ENCODE measurements around the gene CYP4F11. TPM values are rescaled to one million over a fixed set of nuclear protein-coding genes. Genes with fewer than 3 reads are reported as not detected.
"Not testable (repeated sequence)": the region's sequence is repeated elsewhere in the genome, so short reads cannot be mapped to it uniquely, and the experiment has no call there.

The CYP4F11 gene
- total RNA-seq, 1 donor from 2014 or later: not detected

DNA sequence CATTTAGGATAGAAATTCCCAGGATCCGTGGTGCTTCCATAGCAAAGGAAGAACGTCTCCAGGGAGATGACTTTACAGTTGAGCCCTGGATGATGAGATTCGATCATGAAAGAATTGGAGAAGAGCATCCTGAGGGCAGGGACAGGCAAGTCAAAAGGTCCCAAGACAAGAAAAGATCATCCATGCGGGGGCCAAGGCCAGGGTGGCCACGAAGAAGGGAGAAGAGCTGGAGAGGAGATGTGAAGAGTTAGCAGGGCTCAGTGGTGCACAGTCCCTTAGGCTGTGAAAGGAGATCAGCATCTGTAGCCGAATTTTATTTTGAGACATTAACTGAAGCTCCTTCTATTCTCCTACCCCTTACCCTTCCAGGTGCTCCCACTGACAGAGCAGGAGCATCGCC, 43.4 kb upstream of the CYP4F11 start:
- H4K20me1 ChIP-seq (ENCODE audit: insufficient read depth, low read length): no peaks in the 10 kb centered on the region
- FAIRE-seq (no peak), DNase-seq (ENCODE audit: low read depth) (no peak)
- no peak overlapping the region for H3K27ac ChIP-seq (ENCODE audit: low read depth, low read length)
- Mint-ChIP-seq H3K27me3 (ENCODE audit: low read depth, unreplicated experiment) (peaks cover 2% of the 10 kb centered on the region), H3K36me3 (ENCODE audit: low read depth, unreplicated experiment) (no peaks in the 10 kb centered on the region), H3K4me1 (ENCODE audit: low read depth, unreplicated experiment) (no peaks in the 10 kb centered on the region), H3K9me3 (ENCODE audit: unreplicated experiment) (peaks cover 8% of the 10 kb centered on the region), H3K4me3 (ENCODE audit: unreplicated experiment) (no peak overlapping the region), H3K27ac (ENCODE audit: unreplicated experiment) (no peak overlapping the region)
- no peaks in the 10 kb centered on the region for H3K27me3 ChIP-seq (ENCODE audit: insufficient read depth, low read length)
- no peaks in the 10 kb centered on the region for H3K4me1 ChIP-seq (ENCODE audit: insufficient read depth, low read length)
- no peak overlapping the region for H3K4me2 ChIP-seq (ENCODE audit: low read length)
- H3K4me3 ChIP-seq (ENCODE audit: insufficient read depth, low read depth, low read length): no peak overlapping the region
- H3K36me3 ChIP-seq (ENCODE audit: insufficient read depth, low read length): no peaks in the 10 kb centered on the region
- TF ChIP-seq, protein P1, sequence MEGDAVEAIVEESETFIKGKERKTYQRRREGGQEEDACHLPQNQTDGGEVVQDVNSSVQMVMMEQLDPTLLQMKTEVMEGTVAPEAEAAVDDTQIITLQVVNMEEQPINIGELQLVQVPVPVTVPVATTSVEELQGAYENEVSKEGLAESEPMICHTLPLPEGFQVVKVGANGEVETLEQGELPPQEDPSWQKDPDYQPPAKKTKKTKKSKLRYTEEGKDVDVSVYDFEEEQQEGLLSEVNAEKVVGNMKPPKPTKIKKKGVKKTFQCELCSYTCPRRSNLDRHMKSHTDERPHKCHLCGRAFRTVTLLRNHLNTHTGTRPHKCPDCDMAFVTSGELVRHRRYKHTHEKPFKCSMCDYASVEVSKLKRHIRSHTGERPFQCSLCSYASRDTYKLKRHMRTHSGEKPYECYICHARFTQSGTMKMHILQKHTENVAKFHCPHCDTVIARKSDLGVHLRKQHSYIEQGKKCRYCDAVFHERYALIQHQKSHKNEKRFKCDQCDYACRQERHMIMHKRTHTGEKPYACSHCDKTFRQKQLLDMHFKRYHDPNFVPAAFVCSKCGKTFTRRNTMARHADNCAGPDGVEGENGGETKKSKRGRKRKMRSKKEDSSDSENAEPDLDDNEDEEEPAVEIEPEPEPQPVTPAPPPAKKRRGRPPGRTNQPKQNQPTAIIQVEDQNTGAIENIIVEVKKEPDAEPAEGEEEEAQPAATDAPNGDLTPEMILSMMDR (IDR thresholded peaks at IDR 0.05; ENCODE audit: insufficient read depth, low read depth, low read length): no peak
- no peak for TF ChIP-seq EZH2 (IDR thresholded peaks at IDR 0.05; ENCODE audit: insufficient read depth, low read length)
- H3K9me3 ChIP-seq (ENCODE audit: insufficient read depth, low read depth, low read length): peaks cover 5% of the 10 kb centered on the region
- no peak overlapping the region for H2AFZ ChIP-seq (ENCODE audit: low read depth, low read length)
- H3K9ac ChIP-seq (ENCODE audit: low read length): no peak overlapping the region
- no peaks in the 10 kb centered on the region for H3K79me2 ChIP-seq (ENCODE audit: insufficient read depth, low read length)

DNA sequence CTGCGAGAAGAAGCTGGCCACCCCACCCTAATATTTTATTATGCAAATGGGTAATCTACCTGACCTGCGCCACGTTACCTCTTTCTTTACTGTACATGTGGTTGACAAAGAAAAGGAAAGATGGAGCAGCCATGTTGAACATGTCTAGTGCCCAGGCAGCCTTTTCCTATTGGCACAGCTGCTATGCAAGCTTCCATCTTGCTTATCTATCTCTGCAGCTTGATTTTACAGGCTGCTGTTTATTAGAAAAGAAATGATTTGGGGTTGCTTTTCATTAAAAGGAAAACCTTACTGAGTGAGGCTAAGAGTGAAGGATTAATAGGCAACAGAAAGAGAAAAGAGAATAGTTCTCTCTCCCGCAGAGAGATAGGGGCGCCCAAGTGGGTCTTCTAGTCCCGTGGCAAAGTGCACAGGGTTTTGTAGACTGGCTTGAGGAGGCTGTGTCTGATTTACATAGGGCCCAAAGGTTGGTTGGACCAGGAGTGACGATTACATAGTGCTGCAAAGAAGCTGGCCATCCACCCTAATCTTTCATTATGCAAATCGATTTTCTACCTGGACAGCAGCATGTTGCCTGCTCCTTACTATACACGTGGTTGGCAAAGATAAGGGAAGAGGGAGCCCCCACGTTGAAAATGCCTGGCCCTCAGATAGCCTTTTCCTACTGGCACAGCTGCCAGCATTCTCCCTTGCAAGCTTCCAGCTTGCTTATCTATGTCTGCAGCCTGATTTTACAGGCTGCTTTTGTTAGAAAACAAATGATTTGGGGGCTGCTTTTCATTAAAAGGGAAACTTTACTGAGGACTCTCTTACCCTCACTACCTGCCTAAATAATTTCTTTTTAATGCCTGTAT, 42.7 kb upstream of the CYP4F11 start:
- no peak overlapping the region for H3K4me3 Mint-ChIP-seq (ENCODE audit: unreplicated experiment)
- H3K27me3 Mint-ChIP-seq (ENCODE audit: low read depth, unreplicated experiment): peaks cover 2% of the 10 kb centered on the region
- no peak for FAIRE-seq
- no peak overlapping the region for H2AFZ ChIP-seq (ENCODE audit: low read depth, low read length)
- H3K9ac ChIP-seq (ENCODE audit: low read length): no peak overlapping the region
- H4K20me1 ChIP-seq (ENCODE audit: insufficient read depth, low read length): no peaks in the 10 kb centered on the region
- H3K36me3 Mint-ChIP-seq (ENCODE audit: low read depth, unreplicated experiment): no peaks in the 10 kb centered on the region
- no peak overlapping the region for H3K27ac Mint-ChIP-seq (ENCODE audit: unreplicated experiment)
- no peak for TF ChIP-seq EZH2 (IDR thresholded peaks at IDR 0.05; ENCODE audit: insufficient read depth, low read length)
- TF ChIP-seq, protein P1 (IDR thresholded peaks at IDR 0.05; ENCODE audit: insufficient read depth, low read depth, low read length): no peak
- H3K79me2 ChIP-seq (ENCODE audit: insufficient read depth, low read length): no peaks in the 10 kb centered on the region
- H3K9me3 ChIP-seq (ENCODE audit: insufficient read depth, low read depth, low read length): peaks cover 5% of the 10 kb centered on the region
- H3K4me1 ChIP-seq (ENCODE audit: insufficient read depth, low read length): no peaks in the 10 kb centered on the region
- H3K27ac ChIP-seq (ENCODE audit: low read depth, low read length): no peak overlapping the region
- H3K4me2 ChIP-seq (ENCODE audit: low read length): no peak overlapping the region
- no peaks in the 10 kb centered on the region for H3K36me3 ChIP-seq (ENCODE audit: insufficient read depth, low read length)
- peaks cover 8% of the 10 kb centered on the region for H3K9me3 Mint-ChIP-seq (ENCODE audit: unreplicated experiment)
- no peak overlapping the region for H3K4me3 ChIP-seq (ENCODE audit: insufficient read depth, low read depth, low read length)
- no peaks in the 10 kb centered on the region for H3K27me3 ChIP-seq (ENCODE audit: insufficient read depth, low read length)
- no peak for DNase-seq (ENCODE audit: low read depth)
- no peaks in the 10 kb centered on the region for H3K4me1 Mint-ChIP-seq (ENCODE audit: low read depth, unreplicated experiment)

DNA sequence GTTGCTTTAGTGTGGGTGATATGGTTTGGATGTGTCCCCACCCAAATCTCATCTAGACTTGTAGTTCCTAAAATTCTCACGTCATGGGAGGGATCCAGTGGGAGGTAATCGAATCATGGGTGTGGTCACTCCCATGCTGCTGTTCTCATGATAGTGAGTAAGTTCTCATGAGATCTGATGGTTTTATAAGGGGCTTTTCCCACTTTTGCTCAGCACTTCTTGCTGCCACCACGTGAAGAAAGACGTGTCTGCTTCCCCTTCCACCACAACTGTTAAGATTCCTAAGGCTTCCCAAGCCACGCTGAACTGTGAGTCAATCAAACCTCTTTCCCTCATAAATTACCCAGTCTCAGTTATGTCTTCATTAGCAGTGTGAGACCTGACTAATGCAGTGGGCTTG, 40.5 kb upstream of the CYP4F11 start:
- Mint-ChIP-seq H3K27me3 (ENCODE audit: low read depth, unreplicated experiment) (peaks cover 2% of the 10 kb centered on the region), H3K4me3 (ENCODE audit: unreplicated experiment) (no peak overlapping the region), H3K4me1 (ENCODE audit: low read depth, unreplicated experiment) (no peaks in the 10 kb centered on the region), H3K27ac (ENCODE audit: unreplicated experiment) (no peak overlapping the region), H3K9me3 (ENCODE audit: unreplicated experiment) (peaks cover 6% of the 10 kb centered on the region), H3K36me3 (ENCODE audit: low read depth, unreplicated experiment) (no peaks in the 10 kb centered on the region)
- peaks cover 5% of the 10 kb centered on the region for H3K9me3 ChIP-seq (ENCODE audit: insufficient read depth, low read depth, low read length)
- H3K9ac ChIP-seq (ENCODE audit: low read length): no peak overlapping the region
- no peaks in the 10 kb centered on the region for H3K4me1 ChIP-seq (ENCODE audit: insufficient read depth, low read length)
- no peaks in the 10 kb centered on the region for H3K27me3 ChIP-seq (ENCODE audit: insufficient read depth, low read length)
- no peak for DNase-seq (ENCODE audit: low read depth)
- no peaks in the 10 kb centered on the region for H3K79me2 ChIP-seq (ENCODE audit: insufficient read depth, low read length)
- H3K27ac ChIP-seq (ENCODE audit: low read depth, low read length): no peak overlapping the region
- H2AFZ ChIP-seq (ENCODE audit: low read depth, low read length): no peak overlapping the region
- H4K20me1 ChIP-seq (ENCODE audit: insufficient read depth, low read length): no peaks in the 10 kb centered on the region
- TF ChIP-seq EZH2 (IDR thresholded peaks at IDR 0.05; ENCODE audit: insufficient read depth, low read length): no peak
- no peak overlapping the region for H3K4me2 ChIP-seq (ENCODE audit: low read length)
- no peak for FAIRE-seq
- H3K36me3 ChIP-seq (ENCODE audit: insufficient read depth, low read length): no peaks in the 10 kb centered on the region
- H3K4me3 ChIP-seq (ENCODE audit: insufficient read depth, low read depth, low read length): no peak overlapping the region

GRCh38 chr19:15972043-15972442, 37.7 kb upstream of the CYP4F11 start:
- H3K36me3 ChIP-seq (ENCODE audit: insufficient read depth, low read length); H3K9me3 Mint-ChIP-seq (ENCODE audit: unreplicated experiment): not testable (repeated sequence)

More at GRCh38 chr19:15972043-15972442, 37.7 kb upstream of the CYP4F11 start:
- not testable (repeated sequence) for H4K20me1 ChIP-seq (ENCODE audit: insufficient read depth, low read length); H3K79me2 ChIP-seq (ENCODE audit: insufficient read depth, low read length); H3K27ac ChIP-seq (ENCODE audit: low read depth, low read length); H3K27me3 ChIP-seq (ENCODE audit: insufficient read depth, low read length); H3K27ac Mint-ChIP-seq (ENCODE audit: unreplicated experiment); FAIRE-seq; H2AFZ ChIP-seq (ENCODE audit: low read depth, low read length); H3K36me3 Mint-ChIP-seq (ENCODE audit: low read depth, unreplicated experiment); H3K4me3 ChIP-seq (ENCODE audit: insufficient read depth, low read depth, low read length); H3K4me2 ChIP-seq (ENCODE audit: low read length); H3K4me1 Mint-ChIP-seq (ENCODE audit: low read depth, unreplicated experiment); H3K27me3 Mint-ChIP-seq (ENCODE audit: low read depth, unreplicated experiment); H3K4me1 ChIP-seq (ENCODE audit: insufficient read depth, low read length); H3K9me3 ChIP-seq (ENCODE audit: insufficient read depth, low read depth, low read length); H3K4me3 Mint-ChIP-seq (ENCODE audit: unreplicated experiment); DNase-seq (ENCODE audit: low read depth); H3K9ac ChIP-seq (ENCODE audit: low read length)
